GM23338 (cell line): Measurements from ENCODE around the gene LRRFIP1. TPM values are rescaled to one million over a fixed set of nuclear protein-coding genes. Genes with fewer than 3 reads are reported as not detected.

ENCODE experiments used
- ATAC-seq: fragments of 200-7000 bp; cut with Tn5 transposase; 3 replicates; pipeline ENCODE4 v1.9.1; 2020
- DNase-seq: peaks from one replicate; pipeline ENCODE4 v3.0.0-alpha.2; 2015; ENCODE audit warnings: low spot score
- H2AFZ ChIP-seq: fragments of 200-600 bp; sonication (generic); 2 replicates; pipeline ENCODE4 v1.8.0; 2016; ENCODE audit warnings: antibody characterized with exemption, mild to moderate bottlenecking, moderate library complexity
- H3F3A ChIP-seq: fragments of 200-600 bp; sonication (generic); replicated peaks from 2 replicates; pipeline ENCODE4 v1.8.0; 2017; ENCODE audit warnings: antibody characterized with exemption, mixed run types, low read depth
- H3K27ac ChIP-seq: fragments of 200-600 bp; sonication (generic); 2 replicates; pipeline ENCODE4 v1.6.1; 2016; ENCODE audit warnings: low read depth
- H3K27me3 ChIP-seq: fragments of 200-600 bp; sonication (generic); 2 replicates; pipeline ENCODE4 v1.8.0; 2016; ENCODE audit warnings: mild to moderate bottlenecking, mixed run types, moderate library complexity; ENCODE audit not compliant: insufficient read depth
- H3K36me3 ChIP-seq: fragments of 200-600 bp; sonication (generic); 2 replicates; pipeline ENCODE4 v1.8.0; 2016; ENCODE audit warnings: mild to moderate bottlenecking; ENCODE audit not compliant: insufficient read depth
- H3K4me1 ChIP-seq: fragments of 200-600 bp; sonication (generic); 2 replicates; pipeline ENCODE4 v1.8.0; 2016; ENCODE audit warnings: mild to moderate bottlenecking, moderate library complexity; ENCODE audit not compliant: insufficient read depth
- H3K4me2 ChIP-seq: fragments of 200-600 bp; sonication (generic); 2 replicates; pipeline ENCODE4 v1.7.1; 2017; ENCODE audit warnings: mixed run types
- H3K4me3 ChIP-seq: fragments of 200-600 bp; sonication (generic); 2 replicates; pipeline ENCODE4 v1.6.1; 2016; ENCODE audit warnings: mixed run types
- H3K79me2 ChIP-seq: fragments of 200-600 bp; sonication (generic); replicated peaks from 2 replicates; pipeline ENCODE4 v1.8.0; 2017; ENCODE audit warnings: mild to moderate bottlenecking; ENCODE audit not compliant: insufficient read depth
- H3K9me2 ChIP-seq: fragments of 200-600 bp; sonication (generic); 2 replicates; pipeline ENCODE4 v1.8.0; 2017; ENCODE audit not compliant: insufficient read depth
- H4K20me1 ChIP-seq: fragments of 200-600 bp; sonication (generic); replicated peaks from 2 replicates; pipeline ENCODE4 v1.8.0; 2017; ENCODE audit warnings: mild to moderate bottlenecking; ENCODE audit not compliant: insufficient read depth
- H3K27ac Mint-ChIP-seq: 2 replicates; pipeline ENCODE4 v1.8.0; 2020; ENCODE audit warnings: inconsistent platforms, mild to moderate bottlenecking, moderate library complexity, mixed read lengths
- H3K27me3 Mint-ChIP-seq: 3 replicates; pipeline ENCODE4 v1.8.0; 2022; ENCODE audit warnings: low read depth, mild to moderate bottlenecking, moderate library complexity, mixed read lengths, inconsistent platforms; ENCODE audit not compliant: insufficient read depth, poor library complexity
- H3K36me3 Mint-ChIP-seq: 3 replicates; pipeline ENCODE4 v1.8.0; 2021; ENCODE audit warnings: low read depth, mild to moderate bottlenecking, inconsistent platforms, moderate library complexity, mixed read lengths
- H3K4me1 Mint-ChIP-seq: 3 replicates; pipeline ENCODE4 v1.8.0; 2020; ENCODE audit warnings: mild to moderate bottlenecking, inconsistent platforms, mixed read lengths
- H3K4me3 Mint-ChIP-seq: 3 replicates; pipeline ENCODE4 v1.8.0; 2021; ENCODE audit warnings: moderate library complexity, mild to moderate bottlenecking, inconsistent platforms, mixed read lengths
- H3K9me3 Mint-ChIP-seq: 3 replicates; pipeline ENCODE4 v1.8.0; 2020; ENCODE audit warnings: moderate library complexity, mild to moderate bottlenecking, inconsistent platforms, mixed read lengths
- CREB1 ChIP-seq: fragments of 250-450 bp; sonication (Bioruptor Pico); IDR thresholded peaks from 2 replicates; pipeline ENCODE4 v1.5.0; 2020; ENCODE audit warnings: low read depth, mild to moderate bottlenecking, moderate library complexity
- EZH2 ChIP-seq: fragments of 200-600 bp; sonication (generic); IDR thresholded peaks from one replicate; pipeline ENCODE4 v1.8.0; 2017; ENCODE audit warnings: antibody characterized with exemption, mild to moderate bottlenecking, low read depth; ENCODE audit not compliant: unreplicated experiment
- EZH2phosphoT487 ChIP-seq: fragments of 200-600 bp; sonication (generic); IDR thresholded peaks from one replicate; pipeline ENCODE4 v1.8.1; 2018; ENCODE audit warnings: antibody characterized with exemption; ENCODE audit not compliant: unreplicated experiment
- NANOG ChIP-seq: IDR thresholded peaks from 2 replicates; pipeline ENCODE4 v1.6.1; 2016; ENCODE audit warnings: antibody characterized with exemption, borderline replicate concordance
- STAT1 ChIP-seq: IDR thresholded peaks from one replicate; pipeline ENCODE4 v1.6.1; 2016; ENCODE audit warnings: antibody characterized with exemption; ENCODE audit not compliant: unreplicated experiment
- ZNF114 ChIP-seq: fragments of 250-450 bp; sonication (Bioruptor Pico); IDR thresholded peaks from 2 replicates; pipeline ENCODE4 v1.5.0; 2020; ENCODE audit warnings: mild to moderate bottlenecking, moderate library complexity
- ZNF331 ChIP-seq: fragments of 250-450 bp; sonication (Bioruptor Pico); IDR thresholded peaks from 2 replicates; pipeline ENCODE4 v1.5.0; 2020; ENCODE audit warnings: low read depth, mild to moderate bottlenecking, moderate library complexity
- polyA plus RNA-seq: library from polyadenylated mRNA; unstranded; fragments of >200 nt; fragmentation: Nextera tagmentation; extraction: Ambion mirVana; gene quantifications from 2 replicates; pipeline ENCODE4 v1.2.1, GENCODE V29; 2016
- total RNA-seq: library from RNA; depleted of rRNA; stranded (reverse); fragments of >200 nt; shearing (Covaris generic); gene quantifications from 2 replicates; pipeline ENCODE4 v1.2.3, GENCODE V29; 2014
- TF ChIP-seq, protein P1 (sequence below): fragments of 250-450 bp; sonication (Bioruptor Pico); IDR thresholded peaks from 2 replicates; pipeline ENCODE4 v1.5.0; 2020; ENCODE audit warnings: mild to moderate bottlenecking, moderate library complexity
- TF ChIP-seq, protein P2 (sequence below), 2 experiments: fragments of 200-600 bp in 1 of 2; sonication (generic) in 1 of 2; conservative IDR thresholded peaks; 2 replicates each; pipeline versions ENCODE4 v1.5.1 to v1.6.1; 2016 to 2017; ENCODE audit warnings: antibody characterized with exemption in 2 of 2, low read depth in 2 of 2, mild to moderate bottlenecking in 2 of 2, moderate library complexity in 1 of 2
- TF ChIP-seq, protein P3 (sequence below): IDR thresholded peaks from 2 replicates; pipeline ENCODE4 v1.6.1; 2016; ENCODE audit warnings: antibody characterized with exemption

Gene LRRFIP1
- total and polyA plus RNA-seq, 2 experiments from 2014 or later: 59.6 to 178 TPM

GRCh38 chr2:237818066-237818473, 190.7 kb downstream of the LRRFIP1 start:
- H3K4me3 Mint-ChIP-seq: no peak overlapping the region
- Histone ChIP-seq H3K27ac (no peak overlapping the region), H2AFZ (no peak overlapping the region), H3K9me2 (no peaks in the 10 kb centered on the region), H3F3A (no peaks in the 10 kb centered on the region), H3K4me2 (no peak overlapping the region), H3K4me3 (no peak overlapping the region), H3K27me3 (no peaks in the 10 kb centered on the region), H4K20me1 (no peaks in the 10 kb centered on the region), H3K79me2 (no peaks in the 10 kb centered on the region), H3K36me3 (no peaks in the 10 kb centered on the region), H3K4me1 (no peaks in the 10 kb centered on the region)
- H3K27ac Mint-ChIP-seq: no peak overlapping the region
- no peaks in the 10 kb centered on the region for H3K4me1 Mint-ChIP-seq
- ATAC-seq (no peak), DNase-seq (no peak)
- H3K9me3 Mint-ChIP-seq: no peaks in the 10 kb centered on the region
- H3K36me3 Mint-ChIP-seq: no peaks in the 10 kb centered on the region
- no peaks in the 10 kb centered on the region for H3K27me3 Mint-ChIP-seq
- no peak for TF ChIP-seq ZNF114 (CRISPR knock-in tag)
- TF ChIP-seq, protein P1, sequence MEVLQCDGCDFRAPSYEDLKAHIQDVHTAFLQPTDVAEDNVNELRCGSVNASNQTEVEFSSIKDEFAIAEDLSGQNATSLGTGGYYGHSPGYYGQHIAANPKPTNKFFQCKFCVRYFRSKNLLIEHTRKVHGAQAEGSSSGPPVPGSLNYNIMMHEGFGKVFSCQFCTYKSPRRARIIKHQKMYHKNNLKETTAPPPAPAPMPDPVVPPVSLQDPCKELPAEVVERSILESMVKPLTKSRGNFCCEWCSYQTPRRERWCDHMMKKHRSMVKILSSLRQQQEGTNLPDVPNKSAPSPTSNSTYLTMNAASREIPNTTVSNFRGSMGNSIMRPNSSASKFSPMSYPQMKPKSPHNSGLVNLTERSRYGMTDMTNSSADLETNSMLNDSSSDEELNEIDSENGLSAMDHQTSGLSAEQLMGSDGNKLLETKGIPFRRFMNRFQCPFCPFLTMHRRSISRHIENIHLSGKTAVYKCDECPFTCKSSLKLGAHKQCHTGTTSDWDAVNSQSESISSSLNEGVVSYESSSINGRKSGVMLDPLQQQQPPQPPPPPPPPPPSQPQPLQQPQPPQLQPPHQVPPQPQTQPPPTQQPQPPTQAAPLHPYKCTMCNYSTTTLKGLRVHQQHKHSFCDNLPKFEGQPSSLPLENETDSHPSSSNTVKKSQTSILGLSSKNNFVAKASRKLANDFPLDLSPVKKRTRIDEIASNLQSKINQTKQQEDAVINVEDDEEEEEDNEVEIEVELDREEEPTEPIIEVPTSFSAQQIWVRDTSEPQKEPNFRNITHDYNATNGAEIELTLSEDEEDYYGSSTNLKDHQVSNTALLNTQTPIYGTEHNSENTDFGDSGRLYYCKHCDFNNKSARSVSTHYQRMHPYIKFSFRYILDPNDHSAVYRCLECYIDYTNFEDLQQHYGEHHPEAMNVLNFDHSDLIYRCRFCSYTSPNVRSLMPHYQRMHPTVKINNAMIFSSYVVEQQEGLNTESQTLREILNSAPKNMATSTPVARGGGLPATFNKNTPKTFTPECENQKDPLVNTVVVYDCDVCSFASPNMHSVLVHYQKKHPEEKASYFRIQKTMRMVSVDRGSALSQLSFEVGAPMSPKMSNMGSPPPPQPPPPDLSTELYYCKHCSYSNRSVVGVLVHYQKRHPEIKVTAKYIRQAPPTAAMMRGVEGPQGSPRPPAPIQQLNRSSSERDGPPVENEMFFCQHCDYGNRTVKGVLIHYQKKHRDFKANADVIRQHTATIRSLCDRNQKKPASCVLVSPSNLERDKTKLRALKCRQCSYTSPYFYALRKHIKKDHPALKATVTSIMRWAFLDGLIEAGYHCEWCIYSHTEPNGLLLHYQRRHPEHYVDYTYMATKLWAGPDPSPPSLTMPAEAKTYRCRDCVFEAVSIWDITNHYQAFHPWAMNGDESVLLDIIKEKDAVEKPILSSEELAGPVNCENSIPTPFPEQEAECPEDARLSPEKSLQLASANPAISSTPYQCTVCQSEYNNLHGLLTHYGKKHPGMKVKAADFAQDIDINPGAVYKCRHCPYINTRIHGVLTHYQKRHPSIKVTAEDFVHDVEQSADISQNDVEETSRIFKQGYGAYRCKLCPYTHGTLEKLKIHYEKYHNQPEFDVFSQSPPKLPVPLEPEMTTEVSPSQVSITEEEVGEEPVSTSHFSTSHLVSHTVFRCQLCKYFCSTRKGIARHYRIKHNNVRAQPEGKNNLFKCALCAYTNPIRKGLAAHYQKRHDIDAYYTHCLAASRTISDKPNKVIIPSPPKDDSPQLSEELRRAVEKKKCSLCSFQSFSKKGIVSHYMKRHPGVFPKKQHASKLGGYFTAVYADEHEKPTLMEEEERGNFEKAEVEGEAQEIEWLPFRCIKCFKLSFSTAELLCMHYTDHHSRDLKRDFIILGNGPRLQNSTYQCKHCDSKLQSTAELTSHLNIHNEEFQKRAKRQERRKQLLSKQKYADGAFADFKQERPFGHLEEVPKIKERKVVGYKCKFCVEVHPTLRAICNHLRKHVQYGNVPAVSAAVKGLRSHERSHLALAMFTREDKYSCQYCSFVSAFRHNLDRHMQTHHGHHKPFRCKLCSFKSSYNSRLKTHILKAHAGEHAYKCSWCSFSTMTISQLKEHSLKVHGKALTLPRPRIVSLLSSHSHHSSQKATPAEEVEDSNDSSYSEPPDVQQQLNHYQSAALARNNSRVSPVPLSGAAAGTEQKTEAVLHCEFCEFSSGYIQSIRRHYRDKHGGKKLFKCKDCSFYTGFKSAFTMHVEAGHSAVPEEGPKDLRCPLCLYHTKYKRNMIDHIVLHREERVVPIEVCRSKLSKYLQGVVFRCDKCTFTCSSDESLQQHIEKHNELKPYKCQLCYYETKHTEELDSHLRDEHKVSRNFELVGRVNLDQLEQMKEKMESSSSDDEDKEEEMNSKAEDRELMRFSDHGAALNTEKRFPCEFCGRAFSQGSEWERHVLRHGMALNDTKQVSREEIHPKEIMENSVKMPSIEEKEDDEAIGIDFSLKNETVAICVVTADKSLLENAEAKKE (CRISPR knock-in tag): no peak
- TF ChIP-seq, protein P2, sequence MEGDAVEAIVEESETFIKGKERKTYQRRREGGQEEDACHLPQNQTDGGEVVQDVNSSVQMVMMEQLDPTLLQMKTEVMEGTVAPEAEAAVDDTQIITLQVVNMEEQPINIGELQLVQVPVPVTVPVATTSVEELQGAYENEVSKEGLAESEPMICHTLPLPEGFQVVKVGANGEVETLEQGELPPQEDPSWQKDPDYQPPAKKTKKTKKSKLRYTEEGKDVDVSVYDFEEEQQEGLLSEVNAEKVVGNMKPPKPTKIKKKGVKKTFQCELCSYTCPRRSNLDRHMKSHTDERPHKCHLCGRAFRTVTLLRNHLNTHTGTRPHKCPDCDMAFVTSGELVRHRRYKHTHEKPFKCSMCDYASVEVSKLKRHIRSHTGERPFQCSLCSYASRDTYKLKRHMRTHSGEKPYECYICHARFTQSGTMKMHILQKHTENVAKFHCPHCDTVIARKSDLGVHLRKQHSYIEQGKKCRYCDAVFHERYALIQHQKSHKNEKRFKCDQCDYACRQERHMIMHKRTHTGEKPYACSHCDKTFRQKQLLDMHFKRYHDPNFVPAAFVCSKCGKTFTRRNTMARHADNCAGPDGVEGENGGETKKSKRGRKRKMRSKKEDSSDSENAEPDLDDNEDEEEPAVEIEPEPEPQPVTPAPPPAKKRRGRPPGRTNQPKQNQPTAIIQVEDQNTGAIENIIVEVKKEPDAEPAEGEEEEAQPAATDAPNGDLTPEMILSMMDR (conservative IDR thresholded peaks at IDR 0.05; ENCODE audit: low read depth in 2 of 2): no peak
- TF ChIP-seq STAT1: no peak
- TF ChIP-seq EZH2: no peak
- TF ChIP-seq ZNF331 (CRISPR knock-in tag): no peak
- TF ChIP-seq, protein P3, sequence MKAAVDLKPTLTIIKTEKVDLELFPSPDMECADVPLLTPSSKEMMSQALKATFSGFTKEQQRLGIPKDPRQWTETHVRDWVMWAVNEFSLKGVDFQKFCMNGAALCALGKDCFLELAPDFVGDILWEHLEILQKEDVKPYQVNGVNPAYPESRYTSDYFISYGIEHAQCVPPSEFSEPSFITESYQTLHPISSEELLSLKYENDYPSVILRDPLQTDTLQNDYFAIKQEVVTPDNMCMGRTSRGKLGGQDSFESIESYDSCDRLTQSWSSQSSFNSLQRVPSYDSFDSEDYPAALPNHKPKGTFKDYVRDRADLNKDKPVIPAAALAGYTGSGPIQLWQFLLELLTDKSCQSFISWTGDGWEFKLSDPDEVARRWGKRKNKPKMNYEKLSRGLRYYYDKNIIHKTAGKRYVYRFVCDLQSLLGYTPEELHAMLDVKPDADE: no peak
- no peak for TF ChIP-seq CREB1 (CRISPR knock-in tag)
- TF ChIP-seq EZH2phosphoT487: no peak
- no peak for TF ChIP-seq NANOG
